HEK293T (cell line): ENCODE data around the gene ZBTB7B.

Experiments used
- ARNT ChIP-seq: fragments of 450-650 bp; IDR thresholded peaks from 2 replicates; pipeline ENCODE4 v1.6.1; 2017; ENCODE audit warnings: mild to moderate bottlenecking
- BHLHE40 ChIP-seq: fragments of 450-650 bp; IDR thresholded peaks from 2 replicates; pipeline ENCODE4 v1.6.1; 2016; ENCODE audit warnings: mild to moderate bottlenecking, moderate library complexity, borderline replicate concordance
- CTBP1 ChIP-seq: fragments of 450-650 bp; IDR thresholded peaks from 2 replicates; pipeline ENCODE4 v1.6.1; 2016; ENCODE audit warnings: borderline replicate concordance
- FOXA1 ChIP-seq: fragments of 450-650 bp; IDR thresholded peaks from 2 replicates; pipeline ENCODE4 v1.6.1; 2016; ENCODE audit warnings: mild to moderate bottlenecking
- FOXK2 ChIP-seq: fragments of 450-650 bp; IDR thresholded peaks from 2 replicates; pipeline ENCODE4 v1.6.1; 2016; ENCODE audit warnings: mild to moderate bottlenecking
- LEF1 ChIP-seq: fragments of 450-650 bp; IDR thresholded peaks from 2 replicates; pipeline ENCODE4 v1.6.1; 2017; ENCODE audit warnings: mild to moderate bottlenecking, borderline replicate concordance
- ZNF384 ChIP-seq: fragments of 450-650 bp; IDR thresholded peaks from 2 replicates; pipeline ENCODE4 v1.6.1; 2016

- TF ChIP-seq ZNF384 (no peak), LEF1 (no peak), CTBP1 (no peak), FOXK2 (no peak), ARNT (no peak), FOXA1 (no peak), BHLHE40 (no peak)
Measured at GRCh38 chr1:155022927-155023236, 20.3 kb downstream of the ZBTB7B start.
